Measurements from ENCODE around the gene CIZ1. TPM values are rescaled to one million over a fixed set of nuclear protein-coding genes. Genes with fewer than 3 reads are reported as not detected.

CIZ1 gene
- polyA plus RNA-seq, 3 donors = 105 to 106 (median 106) TPM

- DNase-seq (ENCODE audit: low read depth in 3 of 3, low spot score in 2 of 3) = no peak
Observed at GRCh38 chr9:128116104-128117083, 75.0 kb downstream of the CIZ1 start.

Other genes starting within 250 kb of the CIZ1 start
- 10 to 100 TPM; 23.3 to 33.9 (median 26.6) TPM for gene EEIG1, start 210.6 kb downstream of the CIZ1 start, polyA plus RNA-seq (ENCODE audit: insufficient read length in 3 of 3)
- gene NAIF1, start 124.3 kb downstream of the CIZ1 start, polyA plus RNA-seq (ENCODE audit: insufficient read length in 3 of 3) = 10 to 100 TPM in 1 of 3 donors, 1 to 10 TPM in 2; 9.5 to 11.0 (median 9.6) TPM
- gene SLC25A25, start 123.3 kb downstream of the CIZ1 start, polyA plus RNA-seq (ENCODE audit: insufficient read length in 3 of 3) = 10 to 100 TPM; 12.8 to 14.0 (median 13.4) TPM
- 10 to 100 TPM; 35.2 to 43.5 (median 39.2) TPM for gene PTGES2, start 63.8 kb downstream of the CIZ1 start, polyA plus RNA-seq (ENCODE audit: insufficient read length in 3 of 3)
- under 1 TPM; 0.29 to 0.86 (median 0.79) TPM for gene LCN2, start 42.1 kb downstream of the CIZ1 start, polyA plus RNA-seq (ENCODE audit: insufficient read length in 3 of 3)
- gene BBLN, start 31.3 kb downstream of the CIZ1 start, polyA plus RNA-seq (ENCODE audit: insufficient read length in 3 of 3) = 10 to 100 TPM; 27.6 to 36.7 (median 30.9) TPM
- 10 to 100 TPM; 72.8 to 78.4 (median 74.6) TPM for gene DNM1, start 11.8 kb upstream of the CIZ1 start, polyA plus RNA-seq (ENCODE audit: insufficient read length in 3 of 3)
- 10 to 100 TPM; 67.6 to 71.2 (median 67.6) TPM for gene GOLGA2, start 84.4 kb upstream of the CIZ1 start, polyA plus RNA-seq (ENCODE audit: insufficient read length in 3 of 3)
- gene SWI5, start 84.7 kb upstream of the CIZ1 start, polyA plus RNA-seq (ENCODE audit: insufficient read length in 3 of 3) = 10 to 100 TPM; 33.7 to 36.4 (median 36.1) TPM
- 10 to 100 TPM; 39.2 to 41.7 (median 39.8) TPM for gene TRUB2, start 130.9 kb upstream of the CIZ1 start, polyA plus RNA-seq (ENCODE audit: insufficient read length in 3 of 3)
- 10 to 100 TPM; 51.1 to 56.2 (median 53.4) TPM for gene COQ4, start 131.3 kb upstream of the CIZ1 start, polyA plus RNA-seq (ENCODE audit: insufficient read length in 3 of 3)
- gene SLC27A4, start 149.0 kb upstream of the CIZ1 start, polyA plus RNA-seq (ENCODE audit: insufficient read length in 3 of 3) = 10 to 100 TPM; 15.2 to 19.0 (median 16.5) TPM
- gene URM1, start 179.8 kb upstream of the CIZ1 start, polyA plus RNA-seq (ENCODE audit: insufficient read length in 3 of 3) = 10 to 100 TPM; 51.4 to 60.4 (median 54.5) TPM
- gene CERCAM, start 229.3 kb upstream of the CIZ1 start, polyA plus RNA-seq (ENCODE audit: insufficient read length in 3 of 3) = 10 to 100 TPM; 31.2 to 32.3 (median 32.2) TPM

Data from right renal cortex interstitium (tissue), 3 donors.